ENCODE data around the gene TFAP2E.

Gene TFAP2E

DNA sequence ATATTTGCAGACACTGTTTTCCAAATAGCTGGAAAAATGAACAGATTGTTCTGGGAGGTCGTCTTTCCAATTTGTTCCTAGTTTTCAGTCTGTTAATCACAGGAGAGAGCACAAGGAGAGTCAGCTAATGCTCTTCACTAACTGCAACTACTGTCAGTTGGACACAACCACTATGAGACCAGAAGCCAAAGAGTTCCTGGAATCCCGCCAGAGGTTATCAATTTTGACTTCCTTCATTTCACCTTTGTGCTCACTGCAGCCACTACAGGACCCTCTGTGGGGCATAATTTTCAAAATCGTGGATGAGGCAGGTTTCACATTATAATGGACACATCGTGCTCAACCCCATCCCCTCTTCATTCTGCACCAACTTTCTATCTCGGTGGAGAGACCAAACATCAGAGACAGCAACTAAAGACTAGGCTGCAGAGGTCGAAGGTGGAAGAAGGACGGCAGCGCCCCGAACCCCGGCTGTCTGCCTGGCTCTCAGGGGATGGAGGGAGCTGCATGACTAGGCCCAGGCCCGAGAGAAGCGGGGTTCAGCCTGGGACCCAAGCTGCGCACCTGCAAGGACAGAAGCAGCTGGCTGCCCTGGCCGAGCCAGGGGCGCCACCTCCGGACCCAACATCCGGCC lies 16.5 kb upstream of the TFAP2E start:
- Histone ChIP-seq H3K4me1 (peaks cover 9% of the 10 kb centered on the region), H3K9ac (peak overlapping the region; percentile 80), H3K4me3 (ENCODE audit: low read depth, low read length) (peak overlapping the region; percentile 84), H3K27me3 (ENCODE audit: control insufficient read depth, insufficient read depth, low read length) (no peaks in the 10 kb centered on the region), H3K4me2 (ENCODE audit: low read length) (peak overlapping the region; percentile 95), H3K79me2 (peaks cover 5% of the 10 kb centered on the region), H3K27ac (peak overlapping the region; percentile 92), H2AFZ (peak overlapping the region; percentile 89), H3K9me3 (ENCODE audit: control insufficient read depth, low read length) (no peaks in the 10 kb centered on the region), H3K36me3 (ENCODE audit: control insufficient read depth, insufficient read depth, low read length) (no peaks in the 10 kb centered on the region)
- TF ChIP-seq, protein P1, sequence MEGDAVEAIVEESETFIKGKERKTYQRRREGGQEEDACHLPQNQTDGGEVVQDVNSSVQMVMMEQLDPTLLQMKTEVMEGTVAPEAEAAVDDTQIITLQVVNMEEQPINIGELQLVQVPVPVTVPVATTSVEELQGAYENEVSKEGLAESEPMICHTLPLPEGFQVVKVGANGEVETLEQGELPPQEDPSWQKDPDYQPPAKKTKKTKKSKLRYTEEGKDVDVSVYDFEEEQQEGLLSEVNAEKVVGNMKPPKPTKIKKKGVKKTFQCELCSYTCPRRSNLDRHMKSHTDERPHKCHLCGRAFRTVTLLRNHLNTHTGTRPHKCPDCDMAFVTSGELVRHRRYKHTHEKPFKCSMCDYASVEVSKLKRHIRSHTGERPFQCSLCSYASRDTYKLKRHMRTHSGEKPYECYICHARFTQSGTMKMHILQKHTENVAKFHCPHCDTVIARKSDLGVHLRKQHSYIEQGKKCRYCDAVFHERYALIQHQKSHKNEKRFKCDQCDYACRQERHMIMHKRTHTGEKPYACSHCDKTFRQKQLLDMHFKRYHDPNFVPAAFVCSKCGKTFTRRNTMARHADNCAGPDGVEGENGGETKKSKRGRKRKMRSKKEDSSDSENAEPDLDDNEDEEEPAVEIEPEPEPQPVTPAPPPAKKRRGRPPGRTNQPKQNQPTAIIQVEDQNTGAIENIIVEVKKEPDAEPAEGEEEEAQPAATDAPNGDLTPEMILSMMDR (IDR thresholded peaks at IDR 0.05): no peak

DNA sequence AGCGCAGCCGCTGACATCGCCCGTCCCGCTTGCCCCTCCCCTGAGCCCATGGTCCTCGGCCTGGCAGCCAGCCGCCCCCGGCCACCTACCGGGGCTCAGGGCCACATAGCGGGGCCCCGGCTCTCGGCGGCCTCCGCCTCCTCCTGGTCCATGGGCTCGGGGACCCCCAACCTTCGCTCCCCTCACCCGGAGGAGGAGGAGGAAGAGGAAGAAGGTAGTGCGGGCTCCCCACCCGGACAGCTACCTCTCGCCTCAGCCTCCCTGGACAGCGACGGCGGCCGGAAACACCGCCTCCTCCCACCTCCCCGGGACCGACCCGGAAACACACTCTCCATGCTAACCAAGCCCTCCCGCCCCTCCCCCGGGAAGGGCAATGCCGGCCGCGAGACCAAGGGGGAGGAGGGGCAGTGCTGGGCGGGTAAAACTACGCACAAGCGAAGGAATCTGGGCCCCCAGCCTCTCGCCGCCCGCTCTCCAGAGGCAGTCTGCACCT lies 15.9 kb upstream of the TFAP2E start, which contains the start of gene KIAA0319L:
Gene KIAA0319L, minus strand, starts transcription at position 286 of the 493 bp plus-strand sequence. CDS start 2,912 bp downstream, outside the sequence.
- peaks cover 2% of the 10 kb centered on the region for H3K79me2 ChIP-seq
- peak within 1 kb of the TSS; percentile 80 for H3K9ac ChIP-seq
- TF ChIP-seq, protein P1 (IDR thresholded peaks at IDR 0.05): no peak
- peaks cover 9% of the 10 kb centered on the region for H3K4me1 ChIP-seq
- peak within 1 kb of the TSS; percentile 89 for H2AFZ ChIP-seq
- H3K4me3 ChIP-seq (ENCODE audit: low read depth, low read length): peak within 1 kb of the TSS; percentile 84
- H3K4me2 ChIP-seq (ENCODE audit: low read length): peak within 1 kb of the TSS; percentile 95
- no peaks in the 10 kb centered on the region for H3K36me3 ChIP-seq (ENCODE audit: control insufficient read depth, insufficient read depth, low read length)
- peak within 1 kb of the TSS; percentile 92 for H3K27ac ChIP-seq
- no peaks in the 10 kb centered on the region for H3K9me3 ChIP-seq (ENCODE audit: control insufficient read depth, low read length)
- no peaks in the 10 kb centered on the region for H3K27me3 ChIP-seq (ENCODE audit: control insufficient read depth, insufficient read depth, low read length)

DNA sequence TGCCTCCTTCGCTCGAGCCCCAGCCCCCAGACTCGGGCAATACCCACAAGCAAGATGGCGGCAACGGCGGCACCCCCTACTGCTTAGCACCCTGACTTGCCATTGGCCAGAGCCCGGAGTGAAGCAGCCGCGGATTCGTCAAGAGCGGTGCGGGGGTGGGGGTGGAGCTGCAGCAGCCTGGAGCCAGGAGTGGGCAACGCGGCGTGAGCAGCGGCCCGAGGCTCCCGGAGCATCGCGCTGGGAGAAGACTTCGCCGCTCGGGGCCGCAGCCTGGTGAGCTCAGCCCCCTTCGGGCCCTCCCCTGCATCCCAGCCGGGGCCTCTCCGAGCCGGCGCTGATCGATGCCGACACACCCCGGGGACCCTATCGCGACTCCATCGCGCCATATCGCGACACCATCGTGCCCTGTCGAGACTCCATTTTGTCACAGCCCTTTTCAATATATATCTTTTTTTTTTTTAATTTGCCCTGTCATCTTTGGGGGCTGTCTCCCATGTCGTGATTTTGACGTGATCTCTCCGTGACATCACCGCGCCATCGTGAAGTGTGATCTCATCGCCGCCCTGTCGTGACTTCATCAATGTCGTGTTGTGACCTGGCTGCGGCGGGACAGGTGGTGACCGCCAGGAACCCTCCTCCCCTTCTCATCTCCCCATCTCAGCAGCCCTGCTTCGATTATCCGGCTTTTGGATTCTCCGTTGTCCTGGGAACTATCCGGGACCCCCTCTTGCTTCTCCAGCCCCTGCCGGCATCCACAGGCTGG lies 15.3 kb upstream of the TFAP2E start, which contains the start of gene NCDN:
Gene NCDN, plus strand, starts transcription at position 189 of the 763 bp plus-strand sequence. Its CDS starts 392 bp downstream, at position 581.
- peak within 1 kb of the TSS; percentile 89 for H2AFZ ChIP-seq
- peak within 1 kb of the TSS; percentile 80 for H3K9ac ChIP-seq
- peaks cover 9% of the 10 kb centered on the region for H3K4me1 ChIP-seq
- peak within 1 kb of the TSS; percentile 95 for H3K4me2 ChIP-seq (ENCODE audit: low read length)
- peak within 1 kb of the TSS; percentile 92 for H3K27ac ChIP-seq
- H3K4me3 ChIP-seq (ENCODE audit: low read depth, low read length): peak within 1 kb of the TSS; percentile 84
- peaks cover 2% of the 10 kb centered on the region for H3K79me2 ChIP-seq
- TF ChIP-seq, protein P1 (IDR thresholded peaks at IDR 0.05): no peak
- no peaks in the 10 kb centered on the region for H3K36me3 ChIP-seq (ENCODE audit: control insufficient read depth, insufficient read depth, low read length)
- H3K27me3 ChIP-seq (ENCODE audit: control insufficient read depth, insufficient read depth, low read length): no peaks in the 10 kb centered on the region
- no peaks in the 10 kb centered on the region for H3K9me3 ChIP-seq (ENCODE audit: control insufficient read depth, low read length)

DNA sequence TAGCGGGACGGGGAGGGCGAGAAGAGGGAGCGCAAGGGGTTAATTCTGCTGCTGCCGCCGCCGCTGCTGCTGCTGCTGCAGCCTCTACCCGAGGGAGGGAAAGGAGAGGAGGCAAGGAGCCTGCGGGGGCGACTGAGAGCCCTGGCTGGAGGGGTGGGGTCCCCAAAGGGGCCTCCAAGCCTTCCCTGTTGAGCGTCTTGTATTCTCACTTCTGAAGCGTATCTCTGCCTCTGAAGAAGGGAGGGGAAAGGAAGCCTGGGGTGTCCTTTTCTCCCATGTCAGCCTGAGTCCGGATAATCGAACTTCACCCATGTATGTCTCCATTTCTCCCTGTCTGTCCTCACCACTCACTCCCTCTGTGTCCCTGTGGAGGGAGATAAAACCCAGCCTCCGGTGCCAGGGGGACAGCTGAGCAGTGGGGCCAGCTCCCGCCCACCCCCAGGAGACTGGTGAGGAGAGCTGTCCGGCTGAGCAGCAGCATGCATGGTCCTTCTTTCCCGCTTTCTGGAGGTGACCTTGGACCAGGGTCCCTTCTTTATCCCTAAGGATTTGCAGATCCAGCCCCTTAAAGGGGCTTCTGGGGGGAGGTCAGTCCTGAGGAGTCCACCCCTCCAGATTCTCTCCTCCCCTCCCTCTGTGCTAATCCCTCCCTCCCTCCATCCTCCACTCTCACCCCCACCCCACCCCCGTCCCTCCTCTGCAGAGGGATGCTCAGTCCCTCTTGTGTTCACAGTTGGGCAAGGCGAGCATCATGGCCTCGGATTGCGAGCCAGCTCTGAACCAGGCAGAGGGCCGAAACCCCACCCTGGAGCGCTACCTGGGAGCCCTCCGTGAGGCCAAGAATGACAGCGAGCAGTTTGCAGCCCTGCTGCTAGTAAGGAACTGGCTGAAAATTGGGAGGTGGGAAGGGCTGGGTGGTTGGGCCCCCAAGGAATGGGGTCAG lies 14.5 kb upstream of the TFAP2E start:
- H3K27ac ChIP-seq: peak overlapping the region; percentile 92
- H3K27me3 ChIP-seq (ENCODE audit: control insufficient read depth, insufficient read depth, low read length): no peaks in the 10 kb centered on the region
- peak overlapping the region; percentile 84 for H3K4me3 ChIP-seq (ENCODE audit: low read depth, low read length)
- H3K9me3 ChIP-seq (ENCODE audit: control insufficient read depth, low read length): no peaks in the 10 kb centered on the region
- H3K36me3 ChIP-seq (ENCODE audit: control insufficient read depth, insufficient read depth, low read length): no peaks in the 10 kb centered on the region
- H3K9ac ChIP-seq: no peak overlapping the region
- TF ChIP-seq, protein P1 (IDR thresholded peaks at IDR 0.05): no peak
- H3K4me2 ChIP-seq (ENCODE audit: low read length): peak overlapping the region; percentile 95
- peak overlapping the region; percentile 89 for H2AFZ ChIP-seq
- H3K79me2 ChIP-seq: peaks cover 2% of the 10 kb centered on the region
- peaks cover 9% of the 10 kb centered on the region for H3K4me1 ChIP-seq
